H1 (cell line): ENCODE measurements around the gene ZCCHC18. TPM values are rescaled to one million over a fixed set of nuclear protein-coding genes. Genes with fewer than 3 reads are reported as not detected.

Experiments used
- EP300 ChIP-seq, 2 experiments: IDR thresholded peaks; 1 replicate in 1 of 2; 2 replicates in 1 of 2; pipeline ENCODE4 v1.6.1; 2011 to 2012; ENCODE audit warnings: low read depth in 2 of 2, low read length in 2 of 2, mild to moderate bottlenecking in 2 of 2, borderline replicate concordance in 1 of 2, inconsistent platforms in 1 of 2, moderate library complexity in 1 of 2
- HDAC2 ChIP-seq, 2 experiments: fragments of 300-600 bp in 1 of 2; sonication (generic) in 1 of 2; IDR thresholded peaks; 2 replicates each; pipeline ENCODE4 v1.6.1; 2011 to 2012; ENCODE audit warnings: low read depth in 2 of 2, low read length in 2 of 2, mild to moderate bottlenecking in 2 of 2, moderate library complexity in 2 of 2, borderline replicate concordance in 1 of 2, inconsistent platforms in 1 of 2
- MAX ChIP-seq: IDR thresholded peaks from 2 replicates; pipeline ENCODE4 v1.6.1; 2012; ENCODE audit warnings: inconsistent platforms
- polyA plus RNA-seq, 7 experiments: library from polyadenylated mRNA; depleted of rRNA in 3 of 7; stranded (reverse) in 5 of 7; unstranded in 2 of 7; fragments of >200 nt in 5 of 7; fragments of 200-250 nt in 2 of 7; gene quantifications; 1 replicate in 5 of 7; 2 replicates in 1 of 7; 4 replicates in 1 of 7; pipeline versions ENCODE4 v1.2.1 to v1.2.3, GENCODE V29; 2011 to 2013; ENCODE audit warnings: missing spikeins in 2 of 7, mixed read lengths in 2 of 7
- total RNA-seq: library from RNA; stranded (reverse); fragmentation: NEBNext Ultra II Directional; extraction: Animal tissue kit (Norgen Biotek cat#: 25700); gene quantifications from 2 replicates; pipeline ENCODE4 v1.2.1, GENCODE V29; 2021
- TF ChIP-seq, protein P1 (sequence below): IDR thresholded peaks from 2 replicates; pipeline ENCODE4 v1.6.1; 2012; ENCODE audit warnings: low read length, inconsistent platforms
- TF ChIP-seq, protein P2 (sequence below): fragments of 300-600 bp; sonication (generic); IDR thresholded peaks from 2 replicates; pipeline ENCODE4 v1.7.1; 2012; ENCODE audit warnings: low read length, moderate library complexity, mild to moderate bottlenecking, inconsistent platforms; ENCODE audit not compliant: insufficient replicate concordance

Gene ZCCHC18
- total and polyA plus RNA-seq, 2 of the 8 experiments (the other 6 are each of a cell fraction or from before 2014, with no cell fraction given), result 3.7 to 8.8 TPM

GRCh38 chrX:104084063-104084462 lies 28.3 kb upstream of the ZCCHC18 start (continued):
- no peak for TF ChIP-seq HDAC2 (IDR thresholded peaks at IDR 0.05; ENCODE audit: borderline replicate concordance in 1 of 2, low read depth in 2 of 2, low read length in 2 of 2)
- TF ChIP-seq, protein P1, sequence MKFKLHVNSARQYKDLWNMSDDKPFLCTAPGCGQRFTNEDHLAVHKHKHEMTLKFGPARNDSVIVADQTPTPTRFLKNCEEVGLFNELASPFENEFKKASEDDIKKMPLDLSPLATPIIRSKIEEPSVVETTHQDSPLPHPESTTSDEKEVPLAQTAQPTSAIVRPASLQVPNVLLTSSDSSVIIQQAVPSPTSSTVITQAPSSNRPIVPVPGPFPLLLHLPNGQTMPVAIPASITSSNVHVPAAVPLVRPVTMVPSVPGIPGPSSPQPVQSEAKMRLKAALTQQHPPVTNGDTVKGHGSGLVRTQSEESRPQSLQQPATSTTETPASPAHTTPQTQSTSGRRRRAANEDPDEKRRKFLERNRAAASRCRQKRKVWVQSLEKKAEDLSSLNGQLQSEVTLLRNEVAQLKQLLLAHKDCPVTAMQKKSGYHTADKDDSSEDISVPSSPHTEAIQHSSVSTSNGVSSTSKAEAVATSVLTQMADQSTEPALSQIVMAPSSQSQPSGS, result no peak
- no peak for TF ChIP-seq MAX
- TF ChIP-seq, protein P2, sequence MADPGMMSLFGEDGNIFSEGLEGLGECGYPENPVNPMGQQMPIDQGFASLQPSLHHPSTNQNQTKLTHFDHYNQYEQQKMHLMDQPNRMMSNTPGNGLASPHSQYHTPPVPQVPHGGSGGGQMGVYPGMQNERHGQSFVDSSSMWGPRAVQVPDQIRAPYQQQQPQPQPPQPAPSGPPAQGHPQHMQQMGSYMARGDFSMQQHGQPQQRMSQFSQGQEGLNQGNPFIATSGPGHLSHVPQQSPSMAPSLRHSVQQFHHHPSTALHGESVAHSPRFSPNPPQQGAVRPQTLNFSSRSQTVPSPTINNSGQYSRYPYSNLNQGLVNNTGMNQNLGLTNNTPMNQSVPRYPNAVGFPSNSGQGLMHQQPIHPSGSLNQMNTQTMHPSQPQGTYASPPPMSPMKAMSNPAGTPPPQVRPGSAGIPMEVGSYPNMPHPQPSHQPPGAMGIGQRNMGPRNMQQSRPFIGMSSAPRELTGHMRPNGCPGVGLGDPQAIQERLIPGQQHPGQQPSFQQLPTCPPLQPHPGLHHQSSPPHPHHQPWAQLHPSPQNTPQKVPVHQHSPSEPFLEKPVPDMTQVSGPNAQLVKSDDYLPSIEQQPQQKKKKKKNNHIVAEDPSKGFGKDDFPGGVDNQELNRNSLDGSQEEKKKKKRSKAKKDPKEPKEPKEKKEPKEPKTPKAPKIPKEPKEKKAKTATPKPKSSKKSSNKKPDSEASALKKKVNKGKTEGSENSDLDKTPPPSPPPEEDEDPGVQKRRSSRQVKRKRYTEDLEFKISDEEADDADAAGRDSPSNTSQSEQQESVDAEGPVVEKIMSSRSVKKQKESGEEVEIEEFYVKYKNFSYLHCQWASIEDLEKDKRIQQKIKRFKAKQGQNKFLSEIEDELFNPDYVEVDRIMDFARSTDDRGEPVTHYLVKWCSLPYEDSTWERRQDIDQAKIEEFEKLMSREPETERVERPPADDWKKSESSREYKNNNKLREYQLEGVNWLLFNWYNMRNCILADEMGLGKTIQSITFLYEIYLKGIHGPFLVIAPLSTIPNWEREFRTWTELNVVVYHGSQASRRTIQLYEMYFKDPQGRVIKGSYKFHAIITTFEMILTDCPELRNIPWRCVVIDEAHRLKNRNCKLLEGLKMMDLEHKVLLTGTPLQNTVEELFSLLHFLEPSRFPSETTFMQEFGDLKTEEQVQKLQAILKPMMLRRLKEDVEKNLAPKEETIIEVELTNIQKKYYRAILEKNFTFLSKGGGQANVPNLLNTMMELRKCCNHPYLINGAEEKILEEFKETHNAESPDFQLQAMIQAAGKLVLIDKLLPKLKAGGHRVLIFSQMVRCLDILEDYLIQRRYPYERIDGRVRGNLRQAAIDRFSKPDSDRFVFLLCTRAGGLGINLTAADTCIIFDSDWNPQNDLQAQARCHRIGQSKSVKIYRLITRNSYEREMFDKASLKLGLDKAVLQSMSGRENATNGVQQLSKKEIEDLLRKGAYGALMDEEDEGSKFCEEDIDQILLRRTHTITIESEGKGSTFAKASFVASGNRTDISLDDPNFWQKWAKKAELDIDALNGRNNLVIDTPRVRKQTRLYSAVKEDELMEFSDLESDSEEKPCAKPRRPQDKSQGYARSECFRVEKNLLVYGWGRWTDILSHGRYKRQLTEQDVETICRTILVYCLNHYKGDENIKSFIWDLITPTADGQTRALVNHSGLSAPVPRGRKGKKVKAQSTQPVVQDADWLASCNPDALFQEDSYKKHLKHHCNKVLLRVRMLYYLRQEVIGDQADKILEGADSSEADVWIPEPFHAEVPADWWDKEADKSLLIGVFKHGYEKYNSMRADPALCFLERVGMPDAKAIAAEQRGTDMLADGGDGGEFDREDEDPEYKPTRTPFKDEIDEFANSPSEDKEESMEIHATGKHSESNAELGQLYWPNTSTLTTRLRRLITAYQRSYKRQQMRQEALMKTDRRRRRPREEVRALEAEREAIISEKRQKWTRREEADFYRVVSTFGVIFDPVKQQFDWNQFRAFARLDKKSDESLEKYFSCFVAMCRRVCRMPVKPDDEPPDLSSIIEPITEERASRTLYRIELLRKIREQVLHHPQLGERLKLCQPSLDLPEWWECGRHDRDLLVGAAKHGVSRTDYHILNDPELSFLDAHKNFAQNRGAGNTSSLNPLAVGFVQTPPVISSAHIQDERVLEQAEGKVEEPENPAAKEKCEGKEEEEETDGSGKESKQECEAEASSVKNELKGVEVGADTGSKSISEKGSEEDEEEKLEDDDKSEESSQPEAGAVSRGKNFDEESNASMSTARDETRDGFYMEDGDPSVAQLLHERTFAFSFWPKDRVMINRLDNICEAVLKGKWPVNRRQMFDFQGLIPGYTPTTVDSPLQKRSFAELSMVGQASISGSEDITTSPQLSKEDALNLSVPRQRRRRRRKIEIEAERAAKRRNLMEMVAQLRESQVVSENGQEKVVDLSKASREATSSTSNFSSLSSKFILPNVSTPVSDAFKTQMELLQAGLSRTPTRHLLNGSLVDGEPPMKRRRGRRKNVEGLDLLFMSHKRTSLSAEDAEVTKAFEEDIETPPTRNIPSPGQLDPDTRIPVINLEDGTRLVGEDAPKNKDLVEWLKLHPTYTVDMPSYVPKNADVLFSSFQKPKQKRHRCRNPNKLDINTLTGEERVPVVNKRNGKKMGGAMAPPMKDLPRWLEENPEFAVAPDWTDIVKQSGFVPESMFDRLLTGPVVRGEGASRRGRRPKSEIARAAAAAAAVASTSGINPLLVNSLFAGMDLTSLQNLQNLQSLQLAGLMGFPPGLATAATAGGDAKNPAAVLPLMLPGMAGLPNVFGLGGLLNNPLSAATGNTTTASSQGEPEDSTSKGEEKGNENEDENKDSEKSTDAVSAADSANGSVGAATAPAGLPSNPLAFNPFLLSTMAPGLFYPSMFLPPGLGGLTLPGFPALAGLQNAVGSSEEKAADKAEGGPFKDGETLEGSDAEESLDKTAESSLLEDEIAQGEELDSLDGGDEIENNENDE, result no peak
- no peak for TF ChIP-seq EP300 (IDR thresholded peaks at IDR 0.05; ENCODE audit: borderline replicate concordance in 1 of 2, low read depth in 2 of 2, low read length in 2 of 2)
